ENCODE data around the gene CRADD.
"Not testable (repeated sequence)": the region's sequence is repeated elsewhere in the genome, so short reads cannot be mapped to it uniquely, and the experiment has no call there.

Gene CRADD

GRCh38 chr12:93762059-93762719 lies 85.0 kb downstream of the CRADD start:
- no peak for DNase-seq

- DNase-seq, result no peak
Measured at GRCh38 chr12:93762912-93763553, 85.9 kb downstream of the CRADD start.

- no peak for DNase-seq
Measured at GRCh38 chr12:93763746-93764147, 86.6 kb downstream of the CRADD start.

- no peak for DNase-seq
Measured at GRCh38 chr12:93766371-93766770, 89.2 kb downstream of the CRADD start.

GRCh38 chr12:93766796-93767523 lies 89.8 kb downstream of the CRADD start:
- DNase-seq, result peak; percentile 20

GRCh38 chr12:93767524-93767863 lies 90.3 kb downstream of the CRADD start:
- DNase-seq, result no peak

GRCh38 chr12:93772003-93772700 lies 95.0 kb downstream of the CRADD start:
- DNase-seq, result no peak

- peak; percentile 69 for DNase-seq
Measured at GRCh38 chr12:93773122-93773871, 96.1 kb downstream of the CRADD start.

GRCh38 chr12:93776581-93777018 lies 99.4 kb downstream of the CRADD start:
- DNase-seq, result no peak

GRCh38 chr12:93777254-93777653 lies 100.1 kb downstream of the CRADD start:
- no peak for DNase-seq

- DNase-seq, result no peak
Measured at GRCh38 chr12:93778306-93778705, 101.1 kb downstream of the CRADD start.

GRCh38 chr12:93778766-93779165 lies 101.6 kb downstream of the CRADD start:
- DNase-seq, result no peak

GRCh38 chr12:93780101-93780641 lies 103.0 kb downstream of the CRADD start:
- DNase-seq, result no peak

- DNase-seq, result peak; percentile 51
Measured at GRCh38 chr12:93780886-93781285, 103.7 kb downstream of the CRADD start.

- not testable (repeated sequence) for DNase-seq
Measured at GRCh38 chr12:93781961-93782360, 104.8 kb downstream of the CRADD start.

GRCh38 chr12:93782853-93783252 lies 105.7 kb downstream of the CRADD start:
- DNase-seq, result no peak

GRCh38 chr12:93783832-93784231 lies 106.7 kb downstream of the CRADD start:
- DNase-seq, result peak; percentile 65

- peak; percentile 43 for DNase-seq
Measured at GRCh38 chr12:93784339-93785086, 107.3 kb downstream of the CRADD start.

- peak; percentile 69 for DNase-seq
Measured at GRCh38 chr12:93785249-93786010, 108.3 kb downstream of the CRADD start.

- no peak for DNase-seq
Measured at GRCh38 chr12:93786656-93787397, 109.7 kb downstream of the CRADD start.

Data from stimulated activated CD4-positive, alpha-beta T cell treated with anti-CD3 and anti-CD28 coated beads, Interleukin-15, amount 100 ng/mL, for 24 hours (primary cell).